ENCODE results near the gene KCTD10.

DNA sequence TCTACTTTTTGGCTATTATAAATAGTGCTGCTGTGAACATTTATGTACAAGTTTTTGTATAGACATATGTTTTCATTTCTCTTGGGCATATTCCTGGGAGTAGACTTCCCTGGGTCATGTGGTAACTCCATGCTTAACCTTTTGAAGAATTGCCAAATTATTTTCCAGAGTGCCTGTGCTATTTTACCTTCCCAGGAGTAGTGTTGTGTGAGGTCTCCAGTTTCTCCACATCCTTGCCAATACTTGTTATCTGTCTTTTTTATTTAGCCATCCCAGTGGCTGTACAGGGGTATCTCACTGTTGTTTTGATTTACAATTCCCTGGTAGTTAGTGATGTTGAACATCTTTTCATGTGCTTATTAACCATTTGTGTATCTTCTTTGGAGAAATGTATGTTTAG lies 19.2 kb upstream of the KCTD10 start:
- TF ChIP-seq PURB (CRISPR knock-in tag; IDR thresholded peaks at IDR 0.05; ENCODE audit: low read depth) (no peak), ILK (tag; IDR thresholded peaks at IDR 0.05; ENCODE audit: borderline replicate concordance, low read depth) (no peak), ATF1 (CRISPR knock-in tag; IDR thresholded peaks at IDR 0.05) (no peak), ATF1 (tag; IDR thresholded peaks at IDR 0.05) (no peak)
- TF ChIP-seq, protein P1, sequence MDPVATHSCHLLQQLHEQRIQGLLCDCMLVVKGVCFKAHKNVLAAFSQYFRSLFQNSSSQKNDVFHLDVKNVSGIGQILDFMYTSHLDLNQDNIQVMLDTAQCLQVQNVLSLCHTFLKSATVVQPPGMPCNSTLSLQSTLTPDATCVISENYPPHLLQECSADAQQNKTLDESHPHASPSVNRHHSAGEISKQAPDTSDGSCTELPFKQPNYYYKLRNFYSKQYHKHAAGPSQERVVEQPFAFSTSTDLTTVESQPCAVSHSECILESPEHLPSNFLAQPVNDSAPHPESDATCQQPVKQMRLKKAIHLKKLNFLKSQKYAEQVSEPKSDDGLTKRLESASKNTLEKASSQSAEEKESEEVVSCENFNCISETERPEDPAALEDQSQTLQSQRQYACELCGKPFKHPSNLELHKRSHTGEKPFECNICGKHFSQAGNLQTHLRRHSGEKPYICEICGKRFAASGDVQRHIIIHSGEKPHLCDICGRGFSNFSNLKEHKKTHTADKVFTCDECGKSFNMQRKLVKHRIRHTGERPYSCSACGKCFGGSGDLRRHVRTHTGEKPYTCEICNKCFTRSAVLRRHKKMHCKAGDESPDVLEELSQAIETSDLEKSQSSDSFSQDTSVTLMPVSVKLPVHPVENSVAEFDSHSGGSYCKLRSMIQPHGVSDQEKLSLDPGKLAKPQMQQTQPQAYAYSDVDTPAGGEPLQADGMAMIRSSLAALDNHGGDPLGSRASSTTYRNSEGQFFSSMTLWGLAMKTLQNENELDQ (CRISPR knock-in tag; IDR thresholded peaks at IDR 0.05; ENCODE audit: borderline replicate concordance) = no peak
